Hematopoietic multipotent progenitor cell (in vitro differentiated cells): ENCODE data around the gene COASY. TPM values are rescaled to one million over a fixed set of nuclear protein-coding genes. Genes with fewer than 3 reads are reported as not detected.

Source experiments
- DNase-seq, 3 donors: peaks; one replicate each; pipeline ENCODE4 v3.0.0-alpha.2; 2011 to 2015; ENCODE audit warnings: low read depth in 2 of 3, low spot score in 2 of 3
- total RNA-seq: library from RNA; depleted of rRNA; stranded (reverse); fragments of >200 nt; gene quantifications from one replicate; pipeline ENCODE4 v1.2.3, GENCODE V29; 2012

COASY gene
- total RNA-seq, result 31.2 TPM

GRCh38 chr17:42561897-42562387 lies at the start of gene COASY:
TSS of gene COASY (plus strand) at chr17:42562148. CDS start at chr17:42562623, 475 bp downstream.
- DNase-seq, result peak; percentile 90 to 97 (median 95)

DNA sequence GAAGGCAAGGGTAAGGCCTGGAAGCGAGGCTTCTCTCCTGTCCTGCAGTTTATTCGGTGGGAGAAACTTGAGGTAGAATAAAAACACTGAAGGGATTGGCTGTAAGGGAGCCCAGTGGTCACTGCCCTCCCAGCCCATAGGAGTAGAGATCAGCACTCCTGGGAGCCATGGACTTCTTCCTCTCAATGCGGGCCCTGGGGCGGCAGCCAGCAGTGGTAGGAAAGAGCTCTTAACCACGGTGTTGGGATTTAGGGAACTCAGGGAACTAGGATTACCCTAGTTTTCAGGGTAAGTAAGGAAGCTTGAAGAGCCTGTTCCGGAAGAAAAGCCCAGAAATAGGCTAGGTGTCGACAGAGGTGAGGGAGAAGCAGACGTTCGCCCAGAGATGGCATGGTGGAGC lies 49.7 kb upstream of the COASY start:
- DNase-seq, result no peak

GRCh38 chr17:42512733-42513251 lies 49.2 kb upstream of the COASY start:
- DNase-seq, result no peak

- no peak for DNase-seq
Measured at GRCh38 chr17:42513686-42514085, 48.3 kb upstream of the COASY start.

DNA sequence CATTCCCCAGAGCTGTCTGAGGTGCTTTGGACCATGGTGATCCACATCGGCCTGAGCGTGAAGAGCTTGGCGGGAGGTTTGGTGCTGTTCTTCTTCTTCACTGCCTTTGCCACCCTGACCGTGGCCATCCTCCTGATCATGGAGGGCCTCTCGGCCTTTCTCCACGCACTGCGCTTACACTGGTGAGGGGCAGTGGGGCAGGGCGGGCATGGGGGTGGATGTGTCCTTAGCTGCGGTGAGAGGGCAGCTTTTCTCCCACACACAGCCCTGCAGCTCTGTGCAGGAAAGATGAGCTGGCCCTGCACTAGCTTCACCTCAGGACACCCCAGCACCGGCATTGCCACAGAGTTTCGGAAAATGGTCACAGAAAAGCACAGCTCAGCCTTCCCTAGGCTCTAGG lies 47.7 kb upstream of the COASY start:
- no peak for DNase-seq

GRCh38 chr17:42514867-42515266 lies 47.1 kb upstream of the COASY start:
- DNase-seq, result no peak

GRCh38 chr17:42517516-42517915 lies 44.4 kb upstream of the COASY start:
- peak in 2 of 3 donors; percentile 79 to 86 for DNase-seq

- peak in 2 of 3 donors; percentile 74 to 85 for DNase-seq
Measured at GRCh38 chr17:42518046-42518754, 43.7 kb upstream of the COASY start.

DNA sequence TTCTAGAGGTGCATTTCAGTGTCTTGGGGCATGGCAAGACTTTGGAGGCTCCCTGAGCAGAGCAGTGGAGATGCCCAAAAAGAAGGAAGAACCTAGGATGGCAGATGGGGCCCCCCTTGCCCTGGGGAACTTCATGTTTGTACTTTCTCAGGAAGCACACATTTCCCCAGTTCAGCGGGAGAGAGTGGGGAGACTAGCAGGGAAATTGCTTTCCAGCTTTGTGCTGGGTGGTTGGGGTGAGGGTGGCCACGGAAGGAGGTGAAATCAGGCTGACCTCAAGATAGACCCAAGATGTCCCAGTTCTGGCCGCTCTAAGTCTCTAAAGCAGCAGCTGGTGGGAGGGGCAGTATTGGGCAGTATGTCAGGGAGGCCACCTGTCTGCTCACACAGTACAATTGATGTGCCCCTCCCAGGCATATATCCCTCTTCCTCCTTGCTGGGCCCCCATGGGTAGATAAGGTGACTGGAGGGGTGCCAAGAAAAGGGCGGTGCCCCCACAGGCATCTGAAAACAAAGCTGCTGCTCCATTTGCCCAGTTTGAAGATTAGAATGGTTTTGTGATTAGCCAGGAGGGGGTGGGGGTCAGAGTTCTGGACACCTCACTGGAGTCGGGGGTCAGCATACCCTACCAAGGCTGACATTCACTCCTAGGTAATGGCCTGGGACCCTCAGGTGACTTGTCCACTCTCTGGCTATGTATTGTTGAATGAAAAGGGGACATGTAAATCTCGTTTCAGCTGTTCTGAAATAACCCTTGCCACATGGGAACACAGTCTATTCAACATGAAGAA lies 43.0 kb upstream of the COASY start:
- peak in 2 of 3 donors; percentile 64 to 72 for DNase-seq

- DNase-seq, result no peak
Measured at GRCh38 chr17:42519546-42520491, 42.1 kb upstream of the COASY start.

DNA sequence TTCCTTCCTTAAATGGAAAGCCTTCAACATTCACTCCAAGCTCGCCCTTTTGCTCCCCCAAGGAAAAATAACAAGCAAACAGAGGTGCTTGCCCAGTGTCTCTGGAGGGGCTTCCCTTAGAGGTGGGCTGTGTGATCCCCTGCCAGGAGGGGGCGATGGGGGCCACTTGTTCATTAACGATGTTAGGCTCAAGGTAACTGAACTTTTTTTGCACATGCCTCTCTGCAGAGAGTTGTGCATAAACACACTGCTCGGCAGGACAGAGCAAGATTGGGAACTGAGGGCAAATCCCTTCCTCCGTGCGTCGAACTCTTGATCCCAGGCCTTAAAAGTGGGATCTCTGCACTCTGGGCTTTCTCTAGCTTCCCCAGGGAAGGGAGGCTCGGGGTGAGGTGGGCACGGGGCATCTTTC lies 41.4 kb upstream of the COASY start:
- peak in 1 of 3 donors; percentile 55 for DNase-seq

GRCh38 chr17:42521036-42521435 lies 40.9 kb upstream of the COASY start:
- DNase-seq, result no peak

GRCh38 chr17:42521666-42522262 lies 40.2 kb upstream of the COASY start:
- no peak for DNase-seq

GRCh38 chr17:42522263-42522790 lies 39.6 kb upstream of the COASY start:
- DNase-seq, result no peak

DNA sequence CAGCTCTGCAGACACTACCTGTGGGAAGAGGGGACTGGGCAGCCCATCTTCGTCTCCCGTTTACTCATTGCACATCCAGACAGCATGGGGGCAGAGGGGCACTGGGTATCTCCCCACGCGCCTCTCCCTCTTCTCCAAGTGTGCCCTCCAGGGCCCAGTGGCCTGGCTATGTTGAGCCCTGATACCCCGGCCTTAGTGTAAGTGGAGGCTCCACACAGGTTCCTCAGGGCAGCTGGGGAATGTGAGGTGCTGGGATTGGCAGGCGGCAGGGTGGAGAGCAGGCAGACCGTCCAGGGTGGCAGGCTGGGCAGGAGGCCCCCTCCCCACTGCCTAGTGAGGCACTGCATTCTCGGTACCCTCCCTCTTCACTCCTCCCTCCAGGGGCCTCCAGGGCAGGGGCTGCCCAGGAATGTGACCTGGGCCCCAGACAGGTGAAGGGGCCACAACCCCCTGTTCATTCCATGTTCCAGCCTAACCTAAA lies 39.1 kb upstream of the COASY start:
- no peak for DNase-seq

DNA sequence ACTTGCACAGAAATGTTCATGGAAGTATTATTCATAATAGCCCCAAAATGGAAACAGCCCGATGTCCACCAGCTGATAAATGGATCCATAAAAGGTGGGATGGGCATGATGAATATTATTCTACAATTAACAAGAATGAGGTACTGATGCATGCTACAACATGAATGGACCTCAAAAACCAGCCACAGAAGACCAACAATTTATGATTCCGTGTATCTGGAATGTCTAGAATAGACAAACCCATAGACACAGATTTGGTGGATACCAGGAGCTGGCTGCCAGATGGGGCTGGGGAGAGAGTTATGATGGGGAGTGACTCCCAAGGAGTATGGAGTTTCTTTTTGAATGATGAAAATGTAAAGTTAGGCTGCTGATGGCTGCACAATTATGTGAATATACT lies 36.7 kb upstream of the COASY start:
- no peak for DNase-seq

DNA sequence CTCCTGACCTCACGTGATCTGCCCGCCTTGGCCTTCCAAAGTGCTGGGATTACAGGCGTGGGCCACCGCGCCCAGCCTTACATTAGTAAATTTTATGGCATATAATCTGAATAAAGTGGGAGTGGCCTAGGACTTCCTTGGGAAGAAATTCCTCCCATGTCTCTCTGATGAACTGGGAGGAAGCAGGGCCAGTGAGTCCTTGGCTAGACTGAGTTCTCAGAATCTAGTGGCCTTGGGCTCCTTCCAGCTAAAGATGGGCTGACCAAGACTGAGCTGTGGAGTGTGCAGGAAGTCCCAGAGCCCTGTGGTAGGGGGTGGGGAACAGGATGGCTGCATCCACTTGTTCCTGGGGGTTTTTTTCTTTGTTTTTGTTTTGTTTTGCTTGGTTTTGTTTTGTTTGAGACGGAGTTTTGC lies 35.9 kb upstream of the COASY start:
- no peak for DNase-seq

GRCh38 chr17:42527932-42528331 lies 34.0 kb upstream of the COASY start:
- DNase-seq, result no peak

DNA sequence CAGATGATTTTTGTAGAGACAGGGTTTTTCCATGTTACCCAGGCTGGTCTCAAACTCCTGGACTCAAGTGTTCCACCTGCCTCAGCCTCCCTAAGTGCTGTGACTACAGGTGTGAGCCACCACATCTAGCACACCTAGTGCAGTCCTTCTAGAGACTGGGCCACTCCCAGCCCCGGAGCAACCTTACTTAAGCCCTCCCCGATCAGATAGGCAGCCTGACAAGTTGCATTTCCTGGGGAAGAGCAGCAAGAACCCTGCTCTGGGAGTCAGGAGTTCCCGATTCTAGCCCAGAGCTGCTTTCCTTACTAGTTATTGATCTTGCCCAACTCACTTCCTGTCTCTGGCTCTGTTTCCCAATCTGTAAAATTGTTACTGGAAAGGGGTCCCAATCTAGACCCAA lies 32.9 kb upstream of the COASY start:
- no peak for DNase-seq
